KMS-11 (cell line): ENCODE measurements around the gene SNCAIP.

ENCODE experiments used
- H2AFZ ChIP-seq: fragments of 200-600 bp; sonication (generic); 2 replicates; pipeline ENCODE4 v1.6.1; 2016; ENCODE audit warnings: antibody characterized with exemption, mixed run types, low read depth
- H3K27ac ChIP-seq: fragments of 200-600 bp; sonication (generic); 2 replicates; pipeline ENCODE4 v1.6.1; 2016; ENCODE audit warnings: mild to moderate bottlenecking, mixed run types
- H3K27me3 ChIP-seq: fragments of 200-600 bp; sonication (generic); 2 replicates; pipeline ENCODE4 v1.6.1; 2017; ENCODE audit warnings: mild to moderate bottlenecking, low read depth, mixed run types, moderate library complexity; ENCODE audit not compliant: insufficient read depth
- H3K36me3 ChIP-seq: fragments of 200-600 bp; sonication (generic); 2 replicates; pipeline ENCODE4 v1.6.1; 2017; ENCODE audit warnings: mild to moderate bottlenecking, mixed run types; ENCODE audit not compliant: insufficient read depth
- H3K4me1 ChIP-seq: fragments of 200-600 bp; sonication (generic); 2 replicates; pipeline ENCODE4 v1.6.1; 2016; ENCODE audit warnings: mild to moderate bottlenecking, low read depth, mixed run types; ENCODE audit not compliant: poor library complexity, severe bottlenecking
- H3K4me2 ChIP-seq: fragments of 200-600 bp; sonication (generic); 2 replicates; pipeline ENCODE4 v1.7.0; 2016; ENCODE audit warnings: mild to moderate bottlenecking, mixed run types
- H3K4me3 ChIP-seq: fragments of 200-600 bp; sonication (generic); IDR thresholded peaks from 2 replicates; pipeline ENCODE4 v1.6.1; 2017; ENCODE audit warnings: low read depth, low read length, mixed read lengths; ENCODE audit not compliant: insufficient read depth
- H3K79me2 ChIP-seq: fragments of 200-600 bp; sonication (generic); 2 replicates; pipeline ENCODE4 v1.6.1; 2016; ENCODE audit warnings: low read depth, mixed run types; ENCODE audit not compliant: insufficient read depth
- H3K9ac ChIP-seq: fragments of 200-600 bp; sonication (generic); 2 replicates; pipeline ENCODE4 v1.6.1; 2016; ENCODE audit warnings: mild to moderate bottlenecking, mixed run types
- H4K20me1 ChIP-seq: fragments of 200-600 bp; sonication (generic); 2 replicates; pipeline ENCODE4 v1.6.1; 2016; ENCODE audit warnings: mild to moderate bottlenecking, mixed run types; ENCODE audit not compliant: insufficient read depth
- CTCF ChIP-seq: fragments of 200-600 bp; sonication (generic); conservative IDR thresholded peaks from 2 replicates; pipeline ENCODE4 v1.6.1; 2017; ENCODE audit warnings: low read depth, mild to moderate bottlenecking, antibody characterized with exemption, low read length, moderate library complexity, mixed read lengths

SNCAIP gene

GRCh38 chr5:122429545-122430318 is 117.7 kb downstream of the SNCAIP start:
- no peak overlapping the region for H3K9ac ChIP-seq
- H2AFZ ChIP-seq = no peak overlapping the region
- H4K20me1 ChIP-seq = no peaks in the 10 kb centered on the region
- H3K4me1 ChIP-seq = no peaks in the 10 kb centered on the region
- H3K36me3 ChIP-seq = no peaks in the 10 kb centered on the region
- H3K27me3 ChIP-seq = no peaks in the 10 kb centered on the region
- H3K4me2 ChIP-seq = no peak overlapping the region
- TF ChIP-seq CTCF = no peak
- H3K27ac ChIP-seq = no peak overlapping the region
- H3K4me3 ChIP-seq = no peak overlapping the region
- H3K79me2 ChIP-seq = no peaks in the 10 kb centered on the region

GRCh38 chr5:122430319-122430586 is 118.2 kb downstream of the SNCAIP start:
- no peak overlapping the region for H3K4me3 ChIP-seq
- no peak overlapping the region for H3K9ac ChIP-seq
- no peak overlapping the region for H2AFZ ChIP-seq
- H3K36me3 ChIP-seq = no peaks in the 10 kb centered on the region
- H3K4me1 ChIP-seq = no peaks in the 10 kb centered on the region
- H3K27ac ChIP-seq = no peak overlapping the region
- H3K79me2 ChIP-seq = no peaks in the 10 kb centered on the region
- TF ChIP-seq CTCF = no peak
- no peaks in the 10 kb centered on the region for H4K20me1 ChIP-seq
- H3K27me3 ChIP-seq = no peaks in the 10 kb centered on the region
- H3K4me2 ChIP-seq = no peak overlapping the region

GRCh38 chr5:122431298-122431697 is 119.3 kb downstream of the SNCAIP start:
- no peak overlapping the region for H3K4me2 ChIP-seq
- H3K4me3 ChIP-seq = no peak overlapping the region
- H3K79me2 ChIP-seq = no peaks in the 10 kb centered on the region
- H4K20me1 ChIP-seq = no peaks in the 10 kb centered on the region
- no peaks in the 10 kb centered on the region for H3K36me3 ChIP-seq
- no peak for TF ChIP-seq CTCF
- H3K9ac ChIP-seq = no peak overlapping the region
- H3K27ac ChIP-seq = no peak overlapping the region
- no peak overlapping the region for H2AFZ ChIP-seq
- H3K27me3 ChIP-seq = no peaks in the 10 kb centered on the region
- H3K4me1 ChIP-seq = no peaks in the 10 kb centered on the region

GRCh38 chr5:122434205-122434970 is 122.4 kb downstream of the SNCAIP start:
- H3K36me3 ChIP-seq = no peaks in the 10 kb centered on the region
- no peak overlapping the region for H3K4me2 ChIP-seq
- no peaks in the 10 kb centered on the region for H4K20me1 ChIP-seq
- no peak overlapping the region for H2AFZ ChIP-seq
- no peaks in the 10 kb centered on the region for H3K4me1 ChIP-seq
- H3K79me2 ChIP-seq = no peaks in the 10 kb centered on the region
- no peaks in the 10 kb centered on the region for H3K27me3 ChIP-seq
- no peak overlapping the region for H3K27ac ChIP-seq
- no peak overlapping the region for H3K4me3 ChIP-seq
- TF ChIP-seq CTCF = no peak
- no peak overlapping the region for H3K9ac ChIP-seq
